HepG2 (cell line): ENCODE measurements around the gene SEC24D. TPM values are rescaled to one million over a fixed set of nuclear protein-coding genes. Genes with fewer than 3 reads are reported as not detected.
A peak's percentile ranks its signal among the peaks of the same experiment; 100 is the strongest.

Experiments used
- ATAC-seq: fragments of 200-7000 bp; cut with Tn5 transposase; 3 replicates; pipeline ENCODE4 v1.9.1; 2020; ENCODE audit warnings: mild to moderate bottlenecking, moderate library complexity
- BruUV-seq: library from RNA; stranded (reverse); fragments of 400-500 nt; replicated peaks from 2 replicates; lab custom pipeline; 2021; lab: Mats Ljungman, UMichigan
- CTCF ChIA-PET: fragments of 300-600 bp; formaldehyde crosslinking; extraction: SDS; loops from one replicate; lab custom pipeline; 2021; ENCODE audit warnings: low total read pairs, inconsistent platforms, low intra/inter-chr PET ratio; lab: Yijun Ruan, JAX
- POLR2A ChIA-PET: fragments of 350-600 bp; sonication (Branson Sonifier 250); formaldehyde crosslinking; loops from one replicate; lab custom pipeline; 2020; ENCODE audit warnings: antibody characterized with exemption, inconsistent platforms; lab: Yijun Ruan, JAX
- DNase-seq: peaks from one replicate; pipeline ENCODE4 v3.0.0-alpha.2; 2015; ENCODE audit warnings: low spot score
- FAIRE-seq: peaks from 3 replicates; lab custom pipeline; 2011; peaks lifted over from hg19 to GRCh38; lab: Jason Lieb, UNC
- H2AFZ ChIP-seq: one replicate; pipeline ENCODE4 v1.6.1; 2011; ENCODE audit warnings: low read length, inconsistent platforms
- H3K27ac ChIP-seq: fragments of 300-600 bp; 3 replicates; pipeline ENCODE4 v1.8.0; 2011; ENCODE audit warnings: mixed run types, mild to moderate bottlenecking, mixed read lengths, low read length, inconsistent platforms; ENCODE audit not compliant: insufficient read depth; ENCODE audit errors: extremely low read length
- H3K27me3 ChIP-seq, 2 experiments: fragments of 200-600 bp in 1 of 2; 2 replicates in 1 of 2; 3 replicates in 1 of 2; pipeline versions ENCODE4 v1.6.0 to v1.8.0; 2011; ENCODE audit warnings: low read length in 2 of 2, mild to moderate bottlenecking in 2 of 2, moderate library complexity in 2 of 2, inconsistent platforms in 1 of 2; ENCODE audit not compliant: insufficient read depth in 2 of 2, control insufficient read depth in 1 of 2
- H3K36me3 ChIP-seq, 2 experiments: fragments of 200-600 bp in 1 of 2; replicated peaks in 1 of 2; 2 replicates in 1 of 2; 3 replicates in 1 of 2; pipeline versions ENCODE4 v1.5.1 to v1.8.0; 2011; ENCODE audit warnings: low read length in 2 of 2, inconsistent platforms in 1 of 2; ENCODE audit not compliant: insufficient read depth in 2 of 2, control insufficient read depth in 1 of 2
- H3K4me1 ChIP-seq: 2 replicates; pipeline ENCODE4 v1.5.1; 2012; ENCODE audit warnings: low read length, inconsistent platforms; ENCODE audit not compliant: insufficient read depth
- H3K4me2 ChIP-seq: 2 replicates; pipeline ENCODE4 v1.6.0; 2011; ENCODE audit warnings: low read depth, low read length, inconsistent platforms
- H3K4me3 ChIP-seq, 3 experiments: fragments of 200-600 bp in 1 of 3; sonication (generic), shearing (Covaris generic) in 1 of 3; replicated peaks in 1 of 3; 2 replicates each; pipeline ENCODE4 v1.5.1; 2011 to 2016; ENCODE audit warnings: low read length in 3 of 3, inconsistent platforms in 2 of 3, low read depth in 2 of 3, mild to moderate bottlenecking in 2 of 3, control low read depth in 1 of 3, mixed read lengths in 1 of 3; ENCODE audit not compliant: insufficient read depth in 1 of 3
- H3K79me2 ChIP-seq: one replicate; pipeline ENCODE4 v1.6.1; 2011; ENCODE audit warnings: low read length, inconsistent platforms; ENCODE audit not compliant: insufficient read depth
- H3K9ac ChIP-seq: 2 replicates; pipeline ENCODE4 v1.6.0; 2011; ENCODE audit warnings: mild to moderate bottlenecking, low read depth, low read length, inconsistent platforms; ENCODE audit not compliant: insufficient read depth
- H3K9me3 ChIP-seq: 2 replicates; pipeline ENCODE4 v1.5.1; 2012; ENCODE audit warnings: mild to moderate bottlenecking, low read length
- H4K20me1 ChIP-seq: 2 replicates; pipeline ENCODE4 v1.6.0; 2011; ENCODE audit warnings: inconsistent platforms, mild to moderate bottlenecking, low read length, moderate library complexity; ENCODE audit not compliant: insufficient read depth
- CREB1 ChIP-seq, 2 experiments: fragments of 450-650 bp in 1 of 2; IDR thresholded peaks; 2 replicates each; pipeline ENCODE4 v1.6.1; 2016 to 2017; ENCODE audit warnings: control low read depth in 1 of 2, mild to moderate bottlenecking in 1 of 2, missing compliant biosample characterization in 1 of 2, missing genetic modification characterization in 1 of 2
- KLF15 ChIP-seq: sonication (generic); formaldehyde crosslinking; IDR thresholded peaks from 2 replicates; pipeline ENCODE4 v1.8.1; 2023; ENCODE audit warnings: borderline replicate concordance, mild to moderate bottlenecking, inconsistent platforms, missing genetic modification reagents, mixed read lengths
- MLLT10 ChIP-seq: sonication (generic); formaldehyde crosslinking; IDR thresholded peaks from 2 replicates; pipeline ENCODE4 v1.4.0; 2020; ENCODE audit warnings: missing genetic modification reagents
- REL ChIP-seq: sonication (generic); formaldehyde crosslinking; conservative IDR thresholded peaks from 2 replicates; pipeline ENCODE4 v1.8.0; 2022; ENCODE audit warnings: mild to moderate bottlenecking, missing genetic modification reagents, moderate library complexity
- ZNF841 ChIP-seq: sonication (generic); formaldehyde crosslinking; IDR thresholded peaks from 2 replicates; pipeline ENCODE4 v1.8.1; 2023; ENCODE audit warnings: missing genetic modification reagents, borderline replicate concordance
- ZNF883 ChIP-seq: sonication (generic); formaldehyde crosslinking; IDR thresholded peaks from 2 replicates; pipeline ENCODE4 v1.5.1; 2020; ENCODE audit warnings: mild to moderate bottlenecking, missing genetic modification reagents; ENCODE audit errors: not compliant biosample characterization
- ZSCAN31 ChIP-seq: sonication (generic); formaldehyde crosslinking; IDR thresholded peaks from 2 replicates; pipeline ENCODE4 v1.5.0; 2020; ENCODE audit warnings: low read depth, mild to moderate bottlenecking, missing genetic modification reagents
- WGBS: methylation state at CpG from one replicate; pipeline ENCODE4 v1.1.6; 2017; ENCODE audit warnings: low lambda C conversion rate; 5-methylcytosine and 5-hydroxymethylcytosine counted together
- in situ Hi-C: cut with HindIII; loops from 2 replicates; pipeline ENCODE4 v1.10.0; 2017; ENCODE audit warnings: low pct_unique_long_range_greater_than_20kb; ENCODE audit not compliant: extremely low pct_ligation_motif_present
- intact Hi-C: fragments of 100-400 bp; cut with micrococcal nuclease; formaldehyde crosslinking; loops from one replicate; pipeline ENCODE4 v1.10.0; 2022; ENCODE audit not compliant: unreplicated experiment
- polyA plus RNA-seq, 8 experiments: library from polyadenylated mRNA; depleted of rRNA in 3 of 8; stranded (reverse) in 7 of 8; unstranded in 1 of 8; fragments of >200 nt; fragmentation: Illumina TruSeq in 4 of 8; extraction: Trizol in 4 of 8; gene quantifications; 2 replicates each; pipeline versions ENCODE4 v1.2.1 to v1.2.3, GENCODE V29; 2011 to 2016; ENCODE audit warnings: low read depth in 4 of 8, missing spikeins in 1 of 8, mixed read lengths in 1 of 8; ENCODE audit not compliant: insufficient read depth in 1 of 8
- total RNA-seq, 5 experiments: library from RNA; depleted of rRNA; stranded (reverse); fragments of >200 nt; fragmentation: Illumina TruSeq; extraction: Trizol; gene quantifications; 2 replicates each; pipeline ENCODE4 v1.2.3, GENCODE V29; 2016; ENCODE audit warnings: low read depth in 1 of 5
- TF ChIP-seq, protein P1 (sequence below): sonication (generic); formaldehyde crosslinking; IDR thresholded peaks from 2 replicates; pipeline ENCODE4 v1.5.1; 2020; ENCODE audit warnings: missing genetic modification reagents, mild to moderate bottlenecking, borderline replicate concordance
- TF ChIP-seq, protein P2 (sequence below): sonication (generic); formaldehyde crosslinking; IDR thresholded peaks from 2 replicates; pipeline ENCODE4 v1.4.0; 2020; ENCODE audit warnings: missing genetic modification reagents
- TF ChIP-seq, protein P3 (sequence below): sonication (generic); formaldehyde crosslinking; IDR thresholded peaks from 2 replicates; pipeline ENCODE4 v1.4.0; 2020; ENCODE audit warnings: missing genetic modification reagents, borderline replicate concordance

The SEC24D gene
- total and polyA plus RNA-seq, 2 of the 13 experiments (the other 11 are each of a cell fraction or from before 2014, with no cell fraction given) = 30.0 to 51.1 TPM

DNA sequence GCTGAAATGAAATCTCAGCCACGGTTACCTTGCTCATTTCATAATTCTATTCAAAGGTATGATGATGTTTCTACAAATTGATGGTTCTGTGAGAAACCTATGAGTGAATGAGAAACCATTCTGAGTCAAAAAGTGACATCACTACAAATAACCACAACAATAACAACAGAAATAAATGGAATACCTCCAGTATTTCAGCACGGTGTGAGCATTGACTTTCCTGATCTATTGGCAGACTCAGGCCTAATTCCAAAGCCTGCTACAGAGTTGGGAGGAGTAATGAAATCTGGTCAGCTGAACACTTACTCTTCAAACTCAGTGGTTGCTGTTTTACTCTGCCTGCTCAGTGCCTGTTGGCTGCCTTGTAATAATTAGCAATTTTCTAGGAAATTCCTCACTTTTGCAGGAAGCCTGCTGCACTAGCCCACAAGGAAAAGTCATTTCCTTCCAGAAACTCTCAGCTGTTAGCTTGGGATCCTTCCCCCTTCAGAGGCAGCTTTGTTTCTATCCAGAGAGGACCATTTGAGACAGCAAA is 33.9 kb upstream of the SEC24D start (continued):
- TF ChIP-seq CREB1 (IDR thresholded peaks at IDR 0.05) (peak; percentile 8; the same call in 1 of the 2 replicates), CREB1 (CRISPR knock-in tag; IDR thresholded peaks at IDR 0.05) (no peak)

DNA sequence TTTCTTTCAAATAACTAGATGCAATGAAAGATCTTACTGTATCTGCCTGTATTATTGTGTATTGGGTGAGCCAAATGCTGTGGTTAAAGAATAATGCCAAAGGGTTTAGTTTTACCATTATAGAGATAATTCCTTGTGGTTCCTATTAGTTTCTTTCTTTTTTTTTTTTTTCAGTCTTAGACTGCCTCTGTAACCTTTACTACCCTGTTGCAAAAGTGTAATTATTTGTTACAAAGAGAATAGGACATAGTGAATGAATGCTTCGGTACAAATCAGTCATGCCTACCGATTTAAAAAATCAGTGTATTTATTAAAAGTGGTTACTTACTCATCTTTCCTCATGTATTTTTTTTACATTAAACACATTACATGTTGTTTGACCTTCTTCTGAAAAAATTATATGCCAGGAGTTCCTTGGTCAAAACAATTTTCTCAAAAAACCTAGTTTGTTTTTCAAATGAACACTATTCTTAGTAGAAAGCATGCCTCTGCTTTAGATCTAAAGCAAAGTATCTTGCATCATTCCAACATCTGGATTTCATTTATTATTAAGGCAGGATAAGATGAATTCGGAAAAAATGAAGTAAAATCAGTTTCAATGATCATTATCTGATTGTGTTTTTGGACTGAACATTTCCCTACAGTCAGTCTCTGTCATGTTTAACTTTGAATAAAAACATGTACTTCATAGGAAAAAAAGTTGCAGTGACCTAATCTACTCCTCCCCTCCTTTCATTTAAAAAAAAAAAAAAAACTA is 31.6 kb upstream of the SEC24D start:
- in situ Hi-C loops = no loop called here
- Histone ChIP-seq H3K27me3 (peaks cover 0 to 4% of the 10 kb centered on the region in 2 experiments; a peak in 2 of 5 replicates), H3K9ac (no peak overlapping the region), H2AFZ (no peak overlapping the region), H3K4me3 (no peak overlapping the region), H3K27ac (no peak overlapping the region), H3K36me3 (no peaks in the 10 kb centered on the region), H3K79me2 (no peaks in the 10 kb centered on the region), H3K9me3 (no peaks in the 10 kb centered on the region), H4K20me1 (no peaks in the 10 kb centered on the region), H3K4me2 (no peak overlapping the region), H3K4me1 (no peaks in the 10 kb centered on the region)
- CTCF ChIA-PET = no interaction called here
- POLR2A ChIA-PET = no interaction called here
- no peak for TF ChIP-seq KLF15 (CRISPR knock-in tag)
- no peak for TF ChIP-seq ZSCAN31 (CRISPR knock-in tag)
- no peak for TF ChIP-seq ZNF841
- no peak for TF ChIP-seq ZNF883
- no peak for TF ChIP-seq REL
- TF ChIP-seq, protein P1, sequence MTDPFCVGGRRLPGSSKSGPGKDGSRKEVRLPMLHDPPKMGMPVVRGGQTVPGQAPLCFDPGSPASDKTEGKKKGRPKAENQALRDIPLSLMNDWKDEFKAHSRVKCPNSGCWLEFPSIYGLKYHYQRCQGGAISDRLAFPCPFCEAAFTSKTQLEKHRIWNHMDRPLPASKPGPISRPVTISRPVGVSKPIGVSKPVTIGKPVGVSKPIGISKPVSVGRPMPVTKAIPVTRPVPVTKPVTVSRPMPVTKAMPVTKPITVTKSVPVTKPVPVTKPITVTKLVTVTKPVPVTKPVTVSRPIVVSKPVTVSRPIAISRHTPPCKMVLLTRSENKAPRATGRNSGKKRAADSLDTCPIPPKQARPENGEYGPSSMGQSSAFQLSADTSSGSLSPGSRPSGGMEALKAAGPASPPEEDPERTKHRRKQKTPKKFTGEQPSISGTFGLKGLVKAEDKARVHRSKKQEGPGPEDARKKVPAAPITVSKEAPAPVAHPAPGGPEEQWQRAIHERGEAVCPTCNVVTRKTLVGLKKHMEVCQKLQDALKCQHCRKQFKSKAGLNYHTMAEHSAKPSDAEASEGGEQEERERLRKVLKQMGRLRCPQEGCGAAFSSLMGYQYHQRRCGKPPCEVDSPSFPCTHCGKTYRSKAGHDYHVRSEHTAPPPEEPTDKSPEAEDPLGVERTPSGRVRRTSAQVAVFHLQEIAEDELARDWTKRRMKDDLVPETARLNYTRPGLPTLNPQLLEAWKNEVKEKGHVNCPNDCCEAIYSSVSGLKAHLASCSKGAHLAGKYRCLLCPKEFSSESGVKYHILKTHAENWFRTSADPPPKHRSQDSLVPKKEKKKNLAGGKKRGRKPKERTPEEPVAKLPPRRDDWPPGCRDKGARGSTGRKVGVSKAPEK = no peak
- TF ChIP-seq, protein P2, sequence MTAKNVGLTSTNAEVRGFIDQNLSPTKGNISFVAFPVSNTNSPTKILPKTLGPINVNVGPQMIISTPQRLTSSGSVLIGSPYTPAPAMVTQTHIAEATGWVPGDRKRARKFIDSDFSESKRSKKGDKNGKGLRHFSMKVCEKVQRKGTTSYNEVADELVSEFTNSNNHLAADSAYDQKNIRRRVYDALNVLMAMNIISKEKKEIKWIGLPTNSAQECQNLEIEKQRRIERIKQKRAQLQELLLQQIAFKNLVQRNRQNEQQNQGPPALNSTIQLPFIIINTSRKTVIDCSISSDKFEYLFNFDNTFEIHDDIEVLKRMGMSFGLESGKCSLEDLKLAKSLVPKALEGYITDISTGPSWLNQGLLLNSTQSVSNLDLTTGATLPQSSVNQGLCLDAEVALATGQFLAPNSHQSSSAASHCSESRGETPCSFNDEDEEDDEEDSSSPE (CRISPR knock-in tag) = no peak
- TF ChIP-seq, protein P3, sequence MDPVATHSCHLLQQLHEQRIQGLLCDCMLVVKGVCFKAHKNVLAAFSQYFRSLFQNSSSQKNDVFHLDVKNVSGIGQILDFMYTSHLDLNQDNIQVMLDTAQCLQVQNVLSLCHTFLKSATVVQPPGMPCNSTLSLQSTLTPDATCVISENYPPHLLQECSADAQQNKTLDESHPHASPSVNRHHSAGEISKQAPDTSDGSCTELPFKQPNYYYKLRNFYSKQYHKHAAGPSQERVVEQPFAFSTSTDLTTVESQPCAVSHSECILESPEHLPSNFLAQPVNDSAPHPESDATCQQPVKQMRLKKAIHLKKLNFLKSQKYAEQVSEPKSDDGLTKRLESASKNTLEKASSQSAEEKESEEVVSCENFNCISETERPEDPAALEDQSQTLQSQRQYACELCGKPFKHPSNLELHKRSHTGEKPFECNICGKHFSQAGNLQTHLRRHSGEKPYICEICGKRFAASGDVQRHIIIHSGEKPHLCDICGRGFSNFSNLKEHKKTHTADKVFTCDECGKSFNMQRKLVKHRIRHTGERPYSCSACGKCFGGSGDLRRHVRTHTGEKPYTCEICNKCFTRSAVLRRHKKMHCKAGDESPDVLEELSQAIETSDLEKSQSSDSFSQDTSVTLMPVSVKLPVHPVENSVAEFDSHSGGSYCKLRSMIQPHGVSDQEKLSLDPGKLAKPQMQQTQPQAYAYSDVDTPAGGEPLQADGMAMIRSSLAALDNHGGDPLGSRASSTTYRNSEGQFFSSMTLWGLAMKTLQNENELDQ = no peak
- no peak for TF ChIP-seq MLLT10
- intact Hi-C loops = no loop called here
- DNase-seq (no peak), ATAC-seq (no peak), FAIRE-seq (no peak)
- WGBS = 62% methylated on average over 3 of the region's 3 CpGs
- BruUV-seq = no TSS peak
